Endothelial cell (in vitro differentiated cells): Measurements from ENCODE around the gene ARHGAP44. TPM values are rescaled to one million over a fixed set of nuclear protein-coding genes. Genes with fewer than 3 reads are reported as not detected.

ENCODE experiments used
- DNase-seq: peaks from one replicate; pipeline ENCODE4 v3.0.0; 2021; ENCODE audit warnings: low spot score
- H3K27ac Mint-ChIP-seq: one replicate; pipeline ENCODE4 v1.8.0; 2021; ENCODE audit warnings: mixed read lengths, inconsistent platforms; ENCODE audit not compliant: unreplicated experiment
- H3K27me3 Mint-ChIP-seq: one replicate; pipeline ENCODE4 v1.8.0; 2021; ENCODE audit warnings: mild to moderate bottlenecking, moderate library complexity, mixed read lengths, inconsistent platforms; ENCODE audit not compliant: unreplicated experiment
- H3K36me3 Mint-ChIP-seq: one replicate; pipeline ENCODE4 v1.8.0; 2021; ENCODE audit warnings: mild to moderate bottlenecking, low read depth, mixed read lengths, inconsistent platforms; ENCODE audit not compliant: unreplicated experiment
- H3K4me1 Mint-ChIP-seq: one replicate; pipeline ENCODE4 v1.8.0; 2021; ENCODE audit warnings: mild to moderate bottlenecking, mixed read lengths, inconsistent platforms; ENCODE audit not compliant: unreplicated experiment
- H3K4me3 Mint-ChIP-seq: one replicate; pipeline ENCODE4 v1.8.0; 2021; ENCODE audit warnings: mild to moderate bottlenecking, mixed read lengths, inconsistent platforms; ENCODE audit not compliant: unreplicated experiment
- H3K9me3 Mint-ChIP-seq: one replicate; pipeline ENCODE4 v1.8.0; 2021; ENCODE audit warnings: mixed read lengths, inconsistent platforms; ENCODE audit not compliant: unreplicated experiment
- CTCF ChIP-seq: fragments of 200-600 bp; sonication (generic); IDR thresholded peaks from one replicate; pipeline ENCODE4 v1.5.0; 2021; ENCODE audit warnings: antibody characterized with exemption; ENCODE audit not compliant: unreplicated experiment
- total RNA-seq: library from RNA; stranded (reverse); fragmentation: NEBNext Ultra II Directional; extraction: Animal tissue kit (Norgen Biotek cat#: 25700); gene quantifications from one replicate; pipeline ENCODE4 v1.2.1, GENCODE V29; 2021; ENCODE audit not compliant: unreplicated experiment

Gene ARHGAP44
- total RNA-seq, 1 donor from 2014 or later: 11.5 TPM

GRCh38 chr17:12947047-12947446 is 157.7 kb downstream of the ARHGAP44 start:
- Mint-ChIP-seq H3K27me3 (peaks cover 3% of the 10 kb centered on the region), H3K36me3 (peaks cover 8% of the 10 kb centered on the region), H3K9me3 (no peaks in the 10 kb centered on the region), H3K27ac (no peak overlapping the region), H3K4me3 (no peak overlapping the region), H3K4me1 (no peaks in the 10 kb centered on the region)
- no peak for TF ChIP-seq CTCF
- no peak for DNase-seq

GRCh38 chr17:12952012-12952411 is 162.7 kb downstream of the ARHGAP44 start:
- no peak for DNase-seq
- Mint-ChIP-seq H3K4me1 (no peaks in the 10 kb centered on the region), H3K27me3 (peaks cover 3% of the 10 kb centered on the region), H3K27ac (no peak overlapping the region), H3K36me3 (peaks cover 38% of the 10 kb centered on the region), H3K9me3 (no peaks in the 10 kb centered on the region), H3K4me3 (no peak overlapping the region)
- TF ChIP-seq CTCF: no peak

GRCh38 chr17:12953156-12953555 is 163.9 kb downstream of the ARHGAP44 start:
- no peaks in the 10 kb centered on the region for H3K4me1 Mint-ChIP-seq
- no peak for TF ChIP-seq CTCF
- no peak overlapping the region for H3K4me3 Mint-ChIP-seq
- H3K27me3 Mint-ChIP-seq: peaks cover 3% of the 10 kb centered on the region
- no peak overlapping the region for H3K27ac Mint-ChIP-seq
- no peaks in the 10 kb centered on the region for H3K9me3 Mint-ChIP-seq
- peaks cover 44% of the 10 kb centered on the region for H3K36me3 Mint-ChIP-seq
- no peak for DNase-seq

- TF ChIP-seq CTCF: no peak
- H3K27ac Mint-ChIP-seq: no peak overlapping the region
- peaks cover 2% of the 10 kb centered on the region for H3K27me3 Mint-ChIP-seq
- H3K4me1 Mint-ChIP-seq: peaks cover 4% of the 10 kb centered on the region
- DNase-seq: no peak
- H3K9me3 Mint-ChIP-seq: no peaks in the 10 kb centered on the region
- H3K4me3 Mint-ChIP-seq: no peak overlapping the region
- H3K36me3 Mint-ChIP-seq: peaks cover 54% of the 10 kb centered on the region
These were observed 166.2 kb downstream of the ARHGAP44 start for GRCh38 chr17:12955521-12955920.

GRCh38 chr17:12958786-12959185 is 169.5 kb downstream of the ARHGAP44 start:
- no peak for TF ChIP-seq CTCF
- Mint-ChIP-seq H3K4me1 (peaks cover 4% of the 10 kb centered on the region), H3K36me3 (peaks cover 45% of the 10 kb centered on the region), H3K27me3 (no peaks in the 10 kb centered on the region), H3K9me3 (no peaks in the 10 kb centered on the region), H3K4me3 (no peak overlapping the region), H3K27ac (no peak overlapping the region)
- DNase-seq: no peak
